IMR-90 (cell line): ENCODE data around the gene SNAPC1. TPM values are rescaled to one million over a fixed set of nuclear protein-coding genes. Genes with fewer than 3 reads are reported as not detected.

ENCODE experiments used
- ATAC-seq: fragments of 200-7000 bp; cut with Tn5 transposase; 2 replicates; pipeline ENCODE4 v1.9.1; 2020; ENCODE audit warnings: low read depth, mild to moderate bottlenecking, moderate library complexity
- Bru-seq: library from RNA; stranded (reverse); fragments of 400-500 nt; gene quantifications from one replicate; lab custom pipeline; 2021; lab: Mats Ljungman, UMichigan
- BruChase-seq, 2 experiments: library from RNA; stranded (reverse); fragments of 400-500 nt; gene quantifications; one replicate each; lab custom pipeline; 2021; lab: Mats Ljungman, UMichigan
- BruUV-seq: library from RNA; stranded (reverse); fragments of 400-500 nt; replicated peaks from 2 replicates; lab custom pipeline; 2021; lab: Mats Ljungman, UMichigan
- CTCF ChIA-PET: fragments of 300-600 bp; formaldehyde crosslinking; extraction: SDS; loops from one replicate; lab custom pipeline; 2021; ENCODE audit warnings: antibody characterized with exemption; lab: Yijun Ruan, JAX
- POLR2A ChIA-PET: fragments of 300-600 bp; sonication (Branson Sonifier 250); formaldehyde crosslinking; loops from one replicate; lab custom pipeline; 2022; ENCODE audit warnings: antibody characterized with exemption; ENCODE audit not compliant: unreplicated experiment; lab: Charles Lee
- DNase-seq: peaks from one replicate; pipeline ENCODE4 v3.0.0; 2013
- H2AFZ ChIP-seq: replicated peaks from 2 replicates; pipeline ENCODE3; 2013; ENCODE audit warnings: low read length, mild to moderate bottlenecking; ENCODE audit not compliant: poor library complexity
- H2AK5ac ChIP-seq: 2 replicates; pipeline ENCODE4 v1.6.1; 2013; ENCODE audit warnings: low read depth, low read length, inconsistent platforms
- H2AK9ac ChIP-seq: replicated peaks from 2 replicates; pipeline ENCODE3; 2013; ENCODE audit warnings: mild to moderate bottlenecking, low read depth, low read length, moderate library complexity; ENCODE audit not compliant: poor library complexity
- H2BK120ac ChIP-seq: 2 replicates; pipeline ENCODE4 v1.6.1; 2013; ENCODE audit warnings: low read depth, low read length, inconsistent platforms
- H2BK15ac ChIP-seq: 3 replicates; pipeline ENCODE4 v1.6.1; 2013; ENCODE audit warnings: low read depth, low read length, inconsistent platforms
- H2BK20ac ChIP-seq: 2 replicates; pipeline ENCODE4 v1.6.1; 2013; ENCODE audit warnings: low read depth, mild to moderate bottlenecking, inconsistent platforms, low read length, moderate library complexity
- H2BK5ac ChIP-seq: 2 replicates; pipeline ENCODE4 v1.6.1; 2013; ENCODE audit warnings: mild to moderate bottlenecking, low read depth, low read length, inconsistent platforms; ENCODE audit not compliant: poor library complexity, severe bottlenecking
- H3K14ac ChIP-seq: replicated peaks from 2 replicates; pipeline ENCODE4 v1.6.1; 2013; ENCODE audit warnings: low read depth, low read length, inconsistent platforms
- H3K18ac ChIP-seq: 2 replicates; pipeline ENCODE4 v1.6.1; 2013; ENCODE audit warnings: low read depth, low read length, control low read depth
- H3K23ac ChIP-seq: 2 replicates; pipeline ENCODE4 v1.6.1; 2013; ENCODE audit warnings: low read depth, low read length, inconsistent platforms
- H3K27ac ChIP-seq: 2 replicates; pipeline ENCODE4 v1.5.1; 2013; ENCODE audit warnings: mild to moderate bottlenecking, control low read depth, low read length; ENCODE audit not compliant: insufficient read depth
- H3K27me3 ChIP-seq: 2 replicates; pipeline ENCODE4 v1.6.1; 2013; ENCODE audit warnings: low read length; ENCODE audit not compliant: control insufficient read depth, insufficient read depth
- H3K36me3 ChIP-seq: 2 replicates; pipeline ENCODE4 v1.6.1; 2013; ENCODE audit warnings: low read length, mixed read lengths; ENCODE audit not compliant: control insufficient read depth, insufficient read depth
- H3K4ac ChIP-seq: 2 replicates; pipeline ENCODE4 v1.6.1; 2013; ENCODE audit warnings: low read depth, low read length, inconsistent platforms
- H3K4me1 ChIP-seq: 2 replicates; pipeline ENCODE4 v1.6.1; 2013; ENCODE audit warnings: low read length, mixed read lengths; ENCODE audit not compliant: control insufficient read depth, insufficient read depth
- H3K4me2 ChIP-seq: 2 replicates; pipeline ENCODE4 v1.6.1; 2013; ENCODE audit warnings: low read depth, mild to moderate bottlenecking, control low read depth, low read length, moderate library complexity
- H3K4me3 ChIP-seq: 2 replicates; pipeline ENCODE4 v1.5.1; 2013; ENCODE audit warnings: low read depth, mild to moderate bottlenecking, control low read depth, low read length, moderate library complexity; ENCODE audit not compliant: insufficient read depth
- H3K56ac ChIP-seq: 2 replicates; pipeline ENCODE4 v1.6.1; 2013; ENCODE audit warnings: low read length, inconsistent platforms; ENCODE audit not compliant: insufficient read depth; ENCODE audit errors: extremely low read depth
- H3K79me1 ChIP-seq, 2 experiments: 2 replicates each; pipeline ENCODE4 v1.6.1; 2013; ENCODE audit warnings: low read length in 2 of 2, inconsistent platforms in 1 of 2, low read depth in 1 of 2
- H3K9ac ChIP-seq: 2 replicates; pipeline ENCODE4 v1.6.1; 2013; ENCODE audit warnings: low read depth, low read length, control low read depth
- H3K9me1 ChIP-seq: 2 replicates; pipeline ENCODE4 v1.6.1; 2013; ENCODE audit warnings: low read length, inconsistent platforms; ENCODE audit not compliant: insufficient read depth
- H3K9me3 ChIP-seq: 2 replicates; pipeline ENCODE4 v1.6.1; 2013; ENCODE audit warnings: low read length; ENCODE audit not compliant: control insufficient read depth, insufficient read depth
- H4K20me1 ChIP-seq: 2 replicates; pipeline ENCODE4 v1.6.1; 2013; ENCODE audit warnings: low read length, inconsistent platforms; ENCODE audit not compliant: insufficient read depth
- H4K5ac ChIP-seq: 2 replicates; pipeline ENCODE4 v1.6.1; 2013; ENCODE audit warnings: mild to moderate bottlenecking, low read depth, low read length, control low read depth
- H4K8ac ChIP-seq, 2 experiments: 2 replicates each; pipeline ENCODE4 v1.6.1; 2013; ENCODE audit warnings: low read depth in 2 of 2, low read length in 2 of 2, control low read depth in 1 of 2, inconsistent platforms in 1 of 2
- H4K91ac ChIP-seq: 2 replicates; pipeline ENCODE4 v1.6.1; 2013; ENCODE audit warnings: low read depth, low read length, inconsistent platforms; ENCODE audit not compliant: insufficient read depth
- BHLHE40 ChIP-seq: fragments of 150-350 bp; IDR thresholded peaks from 2 replicates; pipeline ENCODE4 v1.6.1; 2016; ENCODE audit warnings: mild to moderate bottlenecking, low read depth, low read length
- MAZ ChIP-seq: IDR thresholded peaks from 2 replicates; pipeline ENCODE4 v1.6.1; 2012; ENCODE audit warnings: low read depth, mild to moderate bottlenecking, low read length, improper control_type of control experiment, moderate library complexity, borderline replicate concordance
- MXI1 ChIP-seq: IDR thresholded peaks from 2 replicates; pipeline ENCODE4 v1.6.1; 2012; ENCODE audit warnings: low read depth, mild to moderate bottlenecking, low read length, moderate library complexity, borderline replicate concordance
- POLR2A ChIP-seq: IDR thresholded peaks from 2 replicates; pipeline ENCODE4 v1.6.1; 2012; ENCODE audit warnings: mild to moderate bottlenecking, low read depth, low read length
- WGBS, 2 experiments: methylation state at CpG; one replicate each; pipeline versions ENCODE4 v1.1.5 to v1.1.7; 2013; ENCODE audit warnings: missing lambda C conversion rate in 2 of 2; ENCODE audit not compliant: insufficient read length in 1 of 2; ENCODE audit errors: extremely low coverage in 2 of 2; 5-methylcytosine and 5-hydroxymethylcytosine counted together
- dilution Hi-C: fragments of 300-500 bp; cut with HindIII; formaldehyde crosslinking; loops from one replicate; pipeline ENCODE4 v1.14.3; 2018; ENCODE audit warnings: low sequenced_read_pairs; ENCODE audit not compliant: unreplicated experiment
- in situ Hi-C: fragments of 300-500 bp; cut with MboI; formaldehyde crosslinking; loops from 3 replicates; pipeline ENCODE4 v1.14.3; 2019; ENCODE audit warnings: low sequenced_read_pairs, inconsistent platforms, mixed read lengths
- intact Hi-C: fragments of 100-400 bp; cut with micrococcal nuclease; formaldehyde crosslinking; loops from 2 replicates; pipeline ENCODE4 v1.10.0; 2022
- long read RNA-seq: library from polyadenylated mRNA; unstranded; transcript quantifications from one replicate; pipeline ENCODE4 v2.0.0, GENCODE V29; 2021; ENCODE audit not compliant: unreplicated experiment
- polyA plus RNA-seq, 3 experiments: library from polyadenylated mRNA; depleted of rRNA; stranded (reverse); fragments of >200 nt; gene quantifications; 2 replicates each; pipeline ENCODE4 v1.2.3, GENCODE V29; 2012; ENCODE audit warnings: low replicate concordance in 1 of 3
- total RNA-seq: library from RNA; depleted of rRNA; stranded (reverse); fragments of >200 nt; gene quantifications from 2 replicates; pipeline ENCODE4 v1.2.3, GENCODE V29; 2012; rRNA removed

Gene SNAPC1
- 7.7 and 18.9 TPM in 2 replicates for total RNA-seq
- 7.0 and 9.3 TPM in 2 replicates for polyA plus RNA-seq (2012; rRNA removed)
- polyA plus RNA-seq (2012; cell fraction: cytosol; rRNA removed), result 2.1 and 3.0 TPM in 2 replicates
- polyA plus RNA-seq (2012; cell fraction: nucleus; rRNA removed; ENCODE audit: low replicate concordance), result 0.90 and 4.0 TPM in 2 replicates
- percentile 76 among the genes with signal in this experiment for Bru-seq, nascent RNA
- BruChase-seq, experiment 1, labeled RNA remaining after a 6-hour chase, result percentile 82 among the genes with signal in this experiment
- percentile 72 among the genes with signal in this experiment for BruChase-seq, experiment 2, labeled RNA remaining after a 2-hour chase
- long read RNA-seq, transcript SNAPC1-201 (10 exons, 2,656 nt), result major isoform, 13 of 15 reads
- long read RNA-seq, partial matches to known transcripts, result 1 of 15 reads
- long read RNA-seq, other reads (novel, unspliced or antisense), result 1 of 15 reads

- Histone ChIP-seq H3K36me3 (no peaks in the 10 kb centered on the region; the same call in 1 of the 2 replicates), H3K18ac (peak within 1 kb of the TSS; percentile 87), H2BK20ac (peak within 1 kb of the TSS; percentile 30; the same call in 1 of the 2 replicates), H3K14ac (peak within 1 kb of the TSS; percentile 98), H3K4me3 (peak within 1 kb of the TSS; percentile 82), H2BK5ac (peak within 1 kb of the TSS; percentile 95), H4K91ac (peak within 1 kb of the TSS; percentile 86), H3K9me3 (no peaks in the 10 kb centered on the region), H4K20me1 (0 out of 2 replicates have a peak, but pooled peaks cover 4% of the 10 kb centered on the region), H3K23ac (peak within 1 kb of the TSS; percentile 95), H3K9me1 (peaks cover 2% of the 10 kb centered on the region; the same call in 1 of the 2 replicates), H4K5ac (peak within 1 kb of the TSS; percentile 96), H3K4me1 (peaks cover 8% of the 10 kb centered on the region), H3K79me1 (peaks cover 18 to 45% of the 10 kb centered on the region in 2 experiments), H3K9ac (peak within 1 kb of the TSS; percentile 88), H2BK120ac (peak within 1 kb of the TSS; percentile 77), H3K27ac (peak within 1 kb of the TSS; percentile 74), H3K27me3 (no peaks in the 10 kb centered on the region), H4K8ac (peak within 1 kb of the TSS; percentile 95 to 100), H2AFZ (peak within 1 kb of the TSS; percentile 98), H2BK15ac (peak within 1 kb of the TSS; percentile 67; the same call in 2 of the 3 replicates), H2AK5ac (peak within 1 kb of the TSS; percentile 84), H3K4ac (peak within 1 kb of the TSS; percentile 89), H2AK9ac (peak within 1 kb of the TSS; percentile 96), H3K56ac (peak within 1 kb of the TSS; percentile 83), H3K4me2 (peak within 1 kb of the TSS; percentile 90)
- dilution Hi-C loops (no loop called here), in situ Hi-C loops (no loop called here), intact Hi-C loops (loop anchor here (2.0 kb wide), 1 partner anchor 75 kb away; no protein-coding TSS in a partner anchor)
- 0% methylated on average over 22 of the region's 49 CpGs; no CpG with 5 or more reads in 1 of the 2 experiments for WGBS, 2 experiments
- TF ChIP-seq POLR2A, result peak; percentile 92
- peak; percentile 99 for TF ChIP-seq MXI1
- TF ChIP-seq BHLHE40, result no peak; the same call in 1 of the 2 replicates
- TF ChIP-seq MAZ, result no peak
- BruUV-seq, result TSS peak; percentile 82
- ChIA-PET POLR2A (no interaction called here), CTCF (interaction anchor here (0.6 to 1.3 kb wide), 2 partner anchors 73 to 75 kb away, joined by 3 to 4 read pairs; no protein-coding TSS in a partner anchor)
- ATAC-seq, result peak; percentile 99
- peak; percentile 97 for DNase-seq
Measured at GRCh38 chr14:61761959-61762786, at the start of gene SNAPC1. Gene SNAPC1, plus strand, starts transcription at chr14:61762420. Its CDS starts 41 bp downstream, at chr14:61762461.
